Osteoblast (primary cell): ENCODE measurements around the gene FGD5. TPM values are rescaled to one million over a fixed set of nuclear protein-coding genes. Genes with fewer than 3 reads are reported as not detected.

Experiments used
- DNase-seq: peaks from one replicate; pipeline ENCODE4 v3.0.0; 2011; ENCODE audit warnings: low spot score, mixed read lengths; ENCODE audit not compliant: insufficient read length; ENCODE audit errors: missing footprints
- H2AFZ ChIP-seq: 2 replicates; pipeline ENCODE4 v1.6.0; 2011; ENCODE audit warnings: mild to moderate bottlenecking, low read length
- H3K27ac ChIP-seq: 2 replicates; pipeline ENCODE4 v1.5.1; 2011; ENCODE audit warnings: mild to moderate bottlenecking, low read depth, low read length, moderate library complexity
- H3K27me3 ChIP-seq: 2 replicates; pipeline ENCODE4 v1.6.0; 2012; ENCODE audit warnings: mild to moderate bottlenecking, control low read depth, inconsistent platforms, low read length, moderate library complexity; ENCODE audit not compliant: insufficient read depth
- H3K36me3 ChIP-seq: 2 replicates; pipeline ENCODE4 v1.5.1; 2011; ENCODE audit warnings: mild to moderate bottlenecking, low read length, control low read depth, moderate library complexity; ENCODE audit not compliant: insufficient read depth
- H3K4me1 ChIP-seq: 2 replicates; pipeline ENCODE4 v1.5.1; 2011; ENCODE audit warnings: mild to moderate bottlenecking, low read length, control low read depth, moderate library complexity; ENCODE audit not compliant: insufficient read depth
- H3K4me2 ChIP-seq: 2 replicates; pipeline ENCODE4 v1.6.0; 2011; ENCODE audit warnings: mild to moderate bottlenecking, low read length; ENCODE audit not compliant: insufficient read depth
- H3K4me3 ChIP-seq: fragments of 200-600 bp; sonication (generic); 3 replicates; pipeline ENCODE4 v1.5.1; 2012; ENCODE audit warnings: mild to moderate bottlenecking, low read length, inconsistent platforms; ENCODE audit not compliant: insufficient read depth
- H3K79me2 ChIP-seq: 2 replicates; pipeline ENCODE4 v1.6.0; 2012; ENCODE audit warnings: mild to moderate bottlenecking, low read length, control low read depth, inconsistent platforms; ENCODE audit not compliant: insufficient read depth
- H3K9me3 ChIP-seq: 2 replicates; pipeline ENCODE4 v1.5.1; 2011; ENCODE audit warnings: low read depth, low read length, control low read depth
- H4K20me1 ChIP-seq: 2 replicates; pipeline ENCODE4 v1.6.0; 2012; ENCODE audit warnings: mild to moderate bottlenecking, low read length, control low read depth; ENCODE audit not compliant: insufficient read depth
- total RNA-seq: library from RNA; depleted of rRNA; stranded (reverse); fragments of >200 nt; gene quantifications from 2 replicates; pipeline ENCODE4 v1.2.3, GENCODE V29; 2012
- TF ChIP-seq, protein P1 (sequence below): IDR thresholded peaks from 2 replicates; pipeline ENCODE4 v1.5.1; 2011; ENCODE audit warnings: mild to moderate bottlenecking, low read depth, low read length, moderate library complexity; ENCODE audit errors: extremely low read depth

The FGD5 gene
- total RNA-seq, 1 donor, result under 0.01 TPM

DNA sequence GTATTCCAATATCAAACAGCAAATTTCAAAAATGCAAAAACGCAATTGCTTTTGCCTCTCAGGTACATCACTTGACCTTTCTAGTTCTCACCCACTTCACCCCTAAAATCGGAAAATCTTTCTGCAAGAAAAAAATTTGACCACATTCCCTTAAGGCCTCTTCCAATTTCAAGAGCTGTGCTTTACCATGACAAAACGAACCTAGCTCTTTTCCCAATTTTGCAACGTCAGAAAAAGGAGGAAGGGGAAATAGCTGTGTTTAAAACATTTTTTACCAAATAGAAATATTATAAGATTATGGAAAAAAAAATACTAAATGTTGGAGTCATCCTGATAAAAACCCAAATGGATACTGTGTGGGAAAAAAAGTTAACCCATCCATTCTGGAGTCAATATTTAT lies 127.5 kb downstream of the FGD5 start:
- Histone ChIP-seq H3K4me3 (peak overlapping the region; percentile 92), H3K36me3 (peaks cover 22% of the 10 kb centered on the region), H3K79me2 (peaks cover 67% of the 10 kb centered on the region), H3K27ac (peak overlapping the region; percentile 81), H2AFZ (no peak overlapping the region), H4K20me1 (peaks cover 20% of the 10 kb centered on the region), H3K27me3 (no peaks in the 10 kb centered on the region), H3K4me1 (peaks cover 14% of the 10 kb centered on the region), H3K4me2 (peak overlapping the region; percentile 95), H3K9me3 (no peaks in the 10 kb centered on the region)
- TF ChIP-seq, protein P1, sequence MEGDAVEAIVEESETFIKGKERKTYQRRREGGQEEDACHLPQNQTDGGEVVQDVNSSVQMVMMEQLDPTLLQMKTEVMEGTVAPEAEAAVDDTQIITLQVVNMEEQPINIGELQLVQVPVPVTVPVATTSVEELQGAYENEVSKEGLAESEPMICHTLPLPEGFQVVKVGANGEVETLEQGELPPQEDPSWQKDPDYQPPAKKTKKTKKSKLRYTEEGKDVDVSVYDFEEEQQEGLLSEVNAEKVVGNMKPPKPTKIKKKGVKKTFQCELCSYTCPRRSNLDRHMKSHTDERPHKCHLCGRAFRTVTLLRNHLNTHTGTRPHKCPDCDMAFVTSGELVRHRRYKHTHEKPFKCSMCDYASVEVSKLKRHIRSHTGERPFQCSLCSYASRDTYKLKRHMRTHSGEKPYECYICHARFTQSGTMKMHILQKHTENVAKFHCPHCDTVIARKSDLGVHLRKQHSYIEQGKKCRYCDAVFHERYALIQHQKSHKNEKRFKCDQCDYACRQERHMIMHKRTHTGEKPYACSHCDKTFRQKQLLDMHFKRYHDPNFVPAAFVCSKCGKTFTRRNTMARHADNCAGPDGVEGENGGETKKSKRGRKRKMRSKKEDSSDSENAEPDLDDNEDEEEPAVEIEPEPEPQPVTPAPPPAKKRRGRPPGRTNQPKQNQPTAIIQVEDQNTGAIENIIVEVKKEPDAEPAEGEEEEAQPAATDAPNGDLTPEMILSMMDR, result no peak
- no peak for DNase-seq

DNA sequence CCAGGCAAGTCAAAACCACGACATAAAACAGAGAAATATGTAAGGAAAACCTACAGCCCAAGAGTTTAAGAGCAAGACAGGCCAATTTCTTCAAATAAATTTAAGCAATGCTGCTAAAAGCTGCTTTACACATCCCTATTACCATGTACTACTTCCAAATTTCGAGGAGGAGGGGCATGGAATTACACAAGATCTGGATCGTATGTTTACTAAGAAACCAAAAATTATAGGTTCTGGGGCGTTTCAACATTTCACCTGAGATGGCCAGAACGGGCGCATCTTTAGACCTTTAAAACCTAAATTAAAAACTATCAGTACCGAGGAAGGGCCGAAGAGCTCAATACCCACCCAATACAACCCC lies 128.0 kb downstream of the FGD5 start:
- H3K9me3 ChIP-seq, result no peaks in the 10 kb centered on the region
- H4K20me1 ChIP-seq, result peaks cover 15% of the 10 kb centered on the region
- peak overlapping the region; percentile 95 for H3K4me2 ChIP-seq
- H3K79me2 ChIP-seq, result peaks cover 72% of the 10 kb centered on the region
- peaks cover 14% of the 10 kb centered on the region for H3K4me1 ChIP-seq
- TF ChIP-seq, protein P1, result no peak
- no peak for DNase-seq
- peak overlapping the region; percentile 81 for H3K27ac ChIP-seq
- peak overlapping the region; percentile 92 for H2AFZ ChIP-seq
- H3K36me3 ChIP-seq, result peaks cover 22% of the 10 kb centered on the region
- H3K27me3 ChIP-seq, result no peaks in the 10 kb centered on the region
- peak overlapping the region; percentile 92 for H3K4me3 ChIP-seq

DNA sequence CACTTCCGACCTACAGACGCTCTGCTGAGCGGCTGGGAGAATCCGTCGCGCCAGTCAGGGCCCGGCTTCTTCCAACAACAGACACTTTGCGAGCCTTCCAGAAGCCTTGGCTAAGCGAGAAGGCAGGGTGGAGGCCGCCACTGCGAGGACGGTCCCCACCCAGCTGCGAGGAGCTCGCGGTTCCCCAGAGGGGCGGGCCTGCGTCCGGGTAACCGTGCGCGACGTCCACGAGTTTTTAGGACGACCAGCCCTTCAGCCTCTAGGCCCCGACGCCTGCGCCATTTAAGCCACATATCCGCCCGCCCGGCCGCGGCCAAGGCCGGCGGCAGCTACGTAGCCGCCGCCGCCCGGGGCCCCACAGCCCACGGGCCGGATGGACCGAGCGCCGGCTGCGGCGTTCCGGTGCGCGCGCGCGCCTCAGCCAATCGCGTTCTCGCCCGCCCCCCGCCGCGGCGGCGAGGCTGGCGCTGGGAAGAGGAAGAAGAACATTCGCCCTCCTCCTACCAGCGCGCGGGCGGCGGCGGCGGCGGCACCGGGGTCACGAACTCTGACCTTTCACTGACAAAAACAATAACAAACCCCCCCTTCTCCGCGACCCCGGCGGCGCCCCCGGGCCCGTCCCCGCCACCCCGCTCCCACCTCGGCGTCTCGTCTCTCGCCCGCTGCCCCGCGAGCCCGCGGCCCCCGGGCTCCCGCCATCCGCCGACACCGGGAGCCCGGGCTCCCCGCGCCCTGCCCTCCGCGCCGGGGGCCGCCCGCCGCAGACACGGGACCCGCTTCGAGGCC lies 128.5 kb downstream of the FGD5 start, which contains the start of gene NR2C2:
Gene NR2C2 (plus strand): TSS at position 484 of the 786 bp plus-strand sequence. CDS start 56,332 bp downstream, outside the sequence.
- peak; percentile 98 for DNase-seq
- peaks cover 12% of the 10 kb centered on the region for H4K20me1 ChIP-seq

More for the DNA sequence above, 128.5 kb downstream of the FGD5 start, which contains the start of gene NR2C2:
- H3K4me2 ChIP-seq, result peak within 1 kb of the TSS; percentile 95
- H3K36me3 ChIP-seq, result peaks cover 22% of the 10 kb centered on the region
- no peaks in the 10 kb centered on the region for H3K27me3 ChIP-seq
- H3K4me3 ChIP-seq, result peak within 1 kb of the TSS; percentile 92
- H2AFZ ChIP-seq, result peak within 1 kb of the TSS; percentile 94
- peaks cover 14% of the 10 kb centered on the region for H3K4me1 ChIP-seq
- H3K27ac ChIP-seq, result peak within 1 kb of the TSS; percentile 88
- H3K79me2 ChIP-seq, result peaks cover 77% of the 10 kb centered on the region
- TF ChIP-seq, protein P1, result no peak
- H3K9me3 ChIP-seq, result no peaks in the 10 kb centered on the region
